Endothelial cell of umbilical vein (primary cell): ENCODE results near the gene MTG2. TPM values are rescaled to one million over a fixed set of nuclear protein-coding genes. Genes with fewer than 3 reads are reported as not detected.

ENCODE experiments used
- BruUV-seq: library from RNA; stranded (reverse); fragments of 400-500 nt; replicated peaks from 2 replicates; lab custom pipeline; 2021; lab: Mats Ljungman, UMichigan
- CTCF ChIA-PET: fragments of 300-600, 350-600 bp; sonication (Branson Sonifier 250); formaldehyde crosslinking; loops from one replicate; lab custom pipeline; 2021; ENCODE audit warnings: antibody characterized with exemption, inconsistent platforms; lab: Charles Lee
- POLR2A ChIA-PET: fragments of 300-600, 350-600 bp; sonication (Branson Sonifier 250); formaldehyde crosslinking; loops from one replicate; lab custom pipeline; 2021; ENCODE audit warnings: antibody characterized with exemption, inconsistent platforms; lab: Charles Lee
- DNase-seq: peaks from one replicate; pipeline ENCODE4 v3.0.0-alpha.2; 2011; ENCODE audit warnings: low read depth, low spot score
- FAIRE-seq: peaks from 2 replicates; lab custom pipeline; 2011; peaks lifted over from hg19 to GRCh38; lab: Jason Lieb, UNC
- H2AFZ ChIP-seq: 2 replicates; pipeline ENCODE4 v1.6.0; 2012; ENCODE audit warnings: low read depth, low read length, control low read depth, inconsistent platforms
- H3K27ac ChIP-seq: 2 replicates; pipeline ENCODE4 v1.5.1; 2011; ENCODE audit warnings: low read depth, mild to moderate bottlenecking, control low read depth, low read length, moderate library complexity; ENCODE audit not compliant: insufficient read depth
- H3K27me3 ChIP-seq, 2 experiments: 2 replicates each; pipeline versions ENCODE4 v1.6.0 to v1.6.1; 2011; ENCODE audit warnings: low read length in 2 of 2, mixed read lengths in 1 of 2; ENCODE audit not compliant: control insufficient read depth in 2 of 2, insufficient read depth in 2 of 2
- H3K36me3 ChIP-seq, 2 experiments: 2 replicates in 1 of 2; 3 replicates in 1 of 2; pipeline ENCODE4 v1.5.1; 2011; ENCODE audit warnings: low read length in 2 of 2, mild to moderate bottlenecking in 1 of 2, moderate library complexity in 1 of 2; ENCODE audit not compliant: control insufficient read depth in 2 of 2, insufficient read depth in 2 of 2; ENCODE audit errors: extremely low read depth in 1 of 2
- H3K4me1 ChIP-seq: 3 replicates; pipeline ENCODE4 v1.5.1; 2011; ENCODE audit warnings: mild to moderate bottlenecking, low read length; ENCODE audit not compliant: control insufficient read depth, insufficient read depth; ENCODE audit errors: extremely low read depth
- H3K4me2 ChIP-seq: 2 replicates; pipeline ENCODE4 v1.6.1; 2011; ENCODE audit warnings: low read length, control low read depth, mixed read lengths; ENCODE audit not compliant: insufficient read depth
- H3K4me3 ChIP-seq, 3 experiments: fragments of 200-600 bp in 1 of 3; sonication (generic), shearing (Covaris generic) in 1 of 3; replicated peaks in 1 of 3; 2 replicates each; pipeline ENCODE4 v1.5.1; 2011 to 2016; ENCODE audit warnings: control low read depth in 3 of 3, low read length in 3 of 3, mild to moderate bottlenecking in 2 of 3, inconsistent platforms in 1 of 3, low read depth in 1 of 3, moderate library complexity in 1 of 3; ENCODE audit not compliant: insufficient read depth in 1 of 3
- H3K79me2 ChIP-seq: 2 replicates; pipeline ENCODE4 v1.6.0; 2012; ENCODE audit warnings: low read length, inconsistent platforms; ENCODE audit not compliant: control insufficient read depth, insufficient read depth
- H3K9ac ChIP-seq: replicated peaks from 2 replicates; pipeline ENCODE3; 2011; ENCODE audit warnings: low read length, control low read depth; ENCODE audit not compliant: insufficient read depth; ENCODE audit errors: extremely low read depth
- H3K9me1 ChIP-seq: replicated peaks from 3 replicates; pipeline ENCODE4 v1.6.0; 2011; ENCODE audit warnings: mild to moderate bottlenecking, low read length; ENCODE audit not compliant: control insufficient read depth, insufficient read depth; ENCODE audit errors: extremely low read depth
- H3K9me3 ChIP-seq: replicated peaks from 2 replicates; pipeline ENCODE4 v1.5.1; 2012; ENCODE audit warnings: low read length, inconsistent platforms; ENCODE audit not compliant: control insufficient read depth, insufficient read depth
- H4K20me1 ChIP-seq: replicated peaks from 2 replicates; pipeline ENCODE3; 2011; ENCODE audit warnings: mild to moderate bottlenecking, low read length; ENCODE audit not compliant: control insufficient read depth, insufficient read depth; ENCODE audit errors: extremely low read depth
- EZH2 ChIP-seq: IDR thresholded peaks from 2 replicates; pipeline ENCODE4 v1.6.1; 2012; ENCODE audit warnings: borderline replicate concordance, low read depth, mild to moderate bottlenecking, moderate library complexity, low read length, inconsistent platforms; ENCODE audit not compliant: severe bottlenecking
- FOS ChIP-seq: IDR thresholded peaks from 2 replicates; pipeline ENCODE4 v1.6.1; 2011; ENCODE audit warnings: mild to moderate bottlenecking, low read length, moderate library complexity, borderline replicate concordance; ENCODE audit not compliant: insufficient read depth
- GATA2 ChIP-seq: IDR thresholded peaks from 2 replicates; pipeline ENCODE4 v1.7.0; 2011; ENCODE audit warnings: low read depth, mild to moderate bottlenecking, moderate library complexity, mixed read lengths, low read length; ENCODE audit not compliant: insufficient read length, insufficient read depth
- JUN ChIP-seq: IDR thresholded peaks from 2 replicates; pipeline ENCODE4 v1.6.1; 2011; ENCODE audit warnings: borderline replicate concordance, low read depth; ENCODE audit not compliant: insufficient read length, insufficient read depth
- MAX ChIP-seq: IDR thresholded peaks from 2 replicates; pipeline ENCODE4 v1.6.1; 2011; ENCODE audit not compliant: insufficient read depth, insufficient read length
- MYC ChIP-seq: IDR thresholded peaks from one replicate; pipeline ENCODE4 v1.6.1; 2011; ENCODE audit warnings: mild to moderate bottlenecking, low read depth, low read length
- POLR2A ChIP-seq: IDR thresholded peaks from 2 replicates; pipeline ENCODE4 v1.6.1; 2012; ENCODE audit warnings: low read depth, mild to moderate bottlenecking, control low read depth, low read length
- POLR2AphosphoS5 ChIP-seq: IDR thresholded peaks from 2 replicates; pipeline ENCODE4 v1.6.1; 2012; ENCODE audit warnings: low read depth, mild to moderate bottlenecking, control low read depth, low read length, moderate library complexity; ENCODE audit not compliant: insufficient read depth
- dilution Hi-C: fragments of 300-500 bp; cut with MboI; formaldehyde crosslinking; loops from one replicate; pipeline ENCODE4 v1.15.0; 2019; ENCODE audit warnings: low sequenced_read_pairs; ENCODE audit not compliant: extremely low pct_ligation_motif_present
- intact Hi-C: fragments of 100-400 bp; cut with micrococcal nuclease; formaldehyde crosslinking; loops from one replicate; pipeline ENCODE4 v1.10.0; 2022
- polyA plus RNA-seq, 4 experiments: library from polyadenylated mRNA; depleted of rRNA in 3 of 4; stranded (reverse) in 3 of 4; unstranded in 1 of 4; fragments of >200 nt; gene quantifications; 2 replicates each; pipeline versions ENCODE4 v1.2.1 to v1.2.3, GENCODE V29; 2011 to 2012; ENCODE audit warnings: missing spikeins in 1 of 4
- total RNA-seq: library from RNA; stranded (reverse); gene quantifications from 2 replicates; pipeline ENCODE4 v1.2.3, GENCODE V29; 2021
- TF ChIP-seq, protein P1 (sequence below), 2 donors: IDR thresholded peaks; 1 replicate in 1 of 2; 2 replicates in 1 of 2; pipeline ENCODE4 v1.5.1; 2011; ENCODE audit warnings: low read length in 2 of 2, mild to moderate bottlenecking in 2 of 2, moderate library complexity in 2 of 2, control low read depth in 1 of 2, inconsistent platforms in 1 of 2, low read depth in 1 of 2; ENCODE audit not compliant: insufficient read depth in 1 of 2; ENCODE audit errors: extremely low read depth in 1 of 2

MTG2 gene
- total and polyA plus RNA-seq, 2 donors (not counting 3 experiments of a cell fraction or from before 2014, with no cell fraction given), result 19.9 to 31.6 TPM

- intact Hi-C loops, result no loop called here
- no peak for FAIRE-seq
- Histone ChIP-seq H4K20me1 (peaks cover 2% of the 10 kb centered on the region), H3K9me1 (no peaks in the 10 kb centered on the region), H3K4me2 (no peak overlapping the region), H3K36me3 (peaks cover 11 to 39% of the 10 kb centered on the region in 2 experiments), H2AFZ (no peak overlapping the region), H3K27me3 (no peaks in the 10 kb centered on the region), H3K9ac (no peak overlapping the region), H3K79me2 (peaks cover 35% of the 10 kb centered on the region), H3K9me3 (no peaks in the 10 kb centered on the region), H3K4me3 (no peak overlapping the region), H3K4me1 (no peaks in the 10 kb centered on the region), H3K27ac (no peak overlapping the region)
- BruUV-seq, result no TSS peak
- TF ChIP-seq, protein P1, sequence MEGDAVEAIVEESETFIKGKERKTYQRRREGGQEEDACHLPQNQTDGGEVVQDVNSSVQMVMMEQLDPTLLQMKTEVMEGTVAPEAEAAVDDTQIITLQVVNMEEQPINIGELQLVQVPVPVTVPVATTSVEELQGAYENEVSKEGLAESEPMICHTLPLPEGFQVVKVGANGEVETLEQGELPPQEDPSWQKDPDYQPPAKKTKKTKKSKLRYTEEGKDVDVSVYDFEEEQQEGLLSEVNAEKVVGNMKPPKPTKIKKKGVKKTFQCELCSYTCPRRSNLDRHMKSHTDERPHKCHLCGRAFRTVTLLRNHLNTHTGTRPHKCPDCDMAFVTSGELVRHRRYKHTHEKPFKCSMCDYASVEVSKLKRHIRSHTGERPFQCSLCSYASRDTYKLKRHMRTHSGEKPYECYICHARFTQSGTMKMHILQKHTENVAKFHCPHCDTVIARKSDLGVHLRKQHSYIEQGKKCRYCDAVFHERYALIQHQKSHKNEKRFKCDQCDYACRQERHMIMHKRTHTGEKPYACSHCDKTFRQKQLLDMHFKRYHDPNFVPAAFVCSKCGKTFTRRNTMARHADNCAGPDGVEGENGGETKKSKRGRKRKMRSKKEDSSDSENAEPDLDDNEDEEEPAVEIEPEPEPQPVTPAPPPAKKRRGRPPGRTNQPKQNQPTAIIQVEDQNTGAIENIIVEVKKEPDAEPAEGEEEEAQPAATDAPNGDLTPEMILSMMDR (IDR thresholded peaks at IDR 0.05; ENCODE audit: extremely low read depth in 1 of 2, insufficient read depth in 1 of 2, low read depth in 1 of 2, low read length in 2 of 2), result no peak
- TF ChIP-seq FOS (no peak), JUN (no peak), EZH2 (no peak), MYC (no peak), MAX (no peak), GATA2 (no peak), POLR2A (no peak), POLR2AphosphoS5 (no peak)
- POLR2A ChIA-PET, result no interaction called here
- DNase-seq, result no peak
- CTCF ChIA-PET, result no interaction called here
- dilution Hi-C loops, result no loop called here
These were observed 22.6 kb upstream of the MTG2 start for GRCh38 chr20:62160253-62160652.
